Stimulated activated memory B cell treated with anti-CD40 and anti-IgM and Interleukin-4, amounts not matched to agents 10 μg/mL and 1 μg/mL and 100 μg/mL, for 72 hours (primary cell): Measurements from ENCODE around the gene PTGDR2.

Experiments
- ATAC-seq: fragments of 150-1000 bp; cut with Tn5 transposase; 2 replicates; pipeline ENCODE4 v1.10.0; 2021
- H3K27ac Mint-ChIP-seq: one replicate; pipeline ENCODE4 v1.8.0; 2022; ENCODE audit warnings: mild to moderate bottlenecking, mixed read lengths
- H3K27me3 Mint-ChIP-seq: one replicate; pipeline ENCODE4 v1.8.0; 2022; ENCODE audit warnings: mixed read lengths
- H3K36me3 Mint-ChIP-seq: one replicate; pipeline ENCODE4 v1.8.0; 2022; ENCODE audit warnings: mixed read lengths
- H3K4me1 Mint-ChIP-seq: one replicate; pipeline ENCODE4 v1.8.0; 2022; ENCODE audit warnings: mixed read lengths
- H3K4me3 Mint-ChIP-seq: one replicate; pipeline ENCODE4 v1.8.0; 2022; ENCODE audit warnings: mild to moderate bottlenecking, moderate library complexity, mixed read lengths
- H3K9me3 Mint-ChIP-seq: one replicate; pipeline ENCODE4 v1.8.0; 2022; ENCODE audit warnings: mixed read lengths

Gene PTGDR2

DNA sequence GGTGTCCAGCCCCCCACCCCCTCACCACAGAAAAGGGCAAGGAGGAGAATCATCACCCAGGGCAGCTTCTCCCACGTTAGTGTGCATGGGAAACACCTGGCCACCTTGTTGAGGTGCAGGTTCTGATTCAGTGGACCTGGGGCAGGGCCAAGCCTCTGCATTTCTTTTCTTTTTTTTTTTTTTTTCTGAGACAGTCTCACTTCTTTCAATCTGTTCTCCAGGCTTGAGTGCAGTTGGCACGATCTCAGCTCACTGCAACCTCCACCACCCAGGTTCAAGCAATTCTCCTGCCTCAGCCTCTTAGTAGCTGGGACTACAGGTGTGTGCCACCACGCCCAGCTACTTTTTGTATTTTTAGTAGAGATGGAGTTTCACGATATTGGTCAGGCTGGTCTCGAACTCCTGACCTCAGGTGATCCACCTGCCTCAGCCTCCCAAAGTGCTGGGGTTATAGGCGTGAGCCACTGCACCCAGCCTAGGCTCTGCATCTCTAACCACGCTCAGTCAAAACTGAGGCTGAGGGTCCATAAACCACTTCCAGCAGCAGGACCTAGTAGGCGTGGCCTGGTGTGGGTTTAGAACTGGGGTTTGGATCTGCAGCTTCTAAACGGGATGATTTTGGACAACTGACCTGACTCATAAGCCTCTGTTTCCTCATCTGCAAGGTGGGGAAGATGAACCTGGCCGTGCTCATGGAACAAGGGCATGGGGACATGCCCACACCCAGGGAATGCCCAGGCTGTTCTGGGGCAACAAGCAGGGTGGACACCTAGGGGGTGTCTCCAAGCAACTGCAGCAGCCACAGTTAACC lies 12.3 kb upstream of the PTGDR2 start:
- no peaks in the 10 kb centered on the region for H3K9me3 Mint-ChIP-seq
- H3K36me3 Mint-ChIP-seq, result no peaks in the 10 kb centered on the region
- no peak overlapping the region for H3K4me3 Mint-ChIP-seq
- H3K4me1 Mint-ChIP-seq, result no peaks in the 10 kb centered on the region
- ATAC-seq, result no peak
- H3K27me3 Mint-ChIP-seq, result peaks cover 20% of the 10 kb centered on the region
- H3K27ac Mint-ChIP-seq, result no peak overlapping the region

DNA sequence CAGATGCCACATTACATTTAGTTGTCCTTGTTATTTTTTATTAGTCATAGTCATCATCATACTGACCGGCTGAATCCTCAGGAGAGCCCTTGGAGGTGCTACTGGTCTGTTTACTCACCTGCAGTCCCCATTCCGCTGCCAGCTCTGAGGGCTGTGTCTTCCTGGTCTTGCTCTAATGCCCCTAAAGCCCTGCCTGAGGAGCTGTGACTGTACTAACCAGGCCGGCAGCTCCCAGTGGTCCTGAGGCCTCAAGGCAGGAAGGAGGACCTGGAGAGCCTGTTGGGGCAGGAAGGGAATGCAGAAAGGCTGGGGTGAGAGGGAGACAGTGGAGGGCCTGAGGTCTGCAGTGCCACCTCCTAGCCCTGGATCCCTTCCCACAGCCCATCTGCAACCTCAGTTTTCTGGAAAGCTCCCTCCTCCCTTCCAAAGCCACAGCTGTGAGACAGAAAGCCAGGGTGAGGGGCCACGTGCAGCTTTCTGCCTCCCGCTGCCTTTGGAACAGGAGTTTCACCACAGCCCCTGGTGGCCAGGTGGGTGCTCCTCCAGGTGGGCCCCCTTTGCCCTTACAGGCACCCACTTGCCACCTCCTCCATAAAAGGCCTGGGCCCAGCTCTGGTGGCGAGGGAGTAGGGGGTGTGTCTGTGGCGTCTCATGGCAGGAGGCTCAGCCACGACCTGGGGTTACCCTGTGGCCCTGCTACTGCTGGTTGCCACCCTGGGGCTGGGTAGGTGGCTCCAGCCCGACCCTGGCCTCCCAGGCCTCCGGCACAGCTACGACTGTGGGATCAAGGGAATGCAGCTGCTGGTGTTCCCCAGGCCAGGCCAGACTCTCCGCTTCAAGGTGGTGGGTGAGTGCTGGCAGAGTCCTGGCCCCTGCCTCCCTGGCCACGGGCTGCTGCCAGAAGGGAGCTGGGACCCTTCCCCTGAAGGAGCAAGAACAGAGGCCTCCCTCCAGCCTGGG lies 11.4 kb upstream of the PTGDR2 start, which contains the start of gene ZP1:
Gene ZP1, plus strand, starts transcription at position 632 of the 960 bp plus-strand sequence. Its CDS starts 20 bp downstream, at position 652.
- peak; percentile 42 for ATAC-seq
- Mint-ChIP-seq H3K9me3 (no peaks in the 10 kb centered on the region), H3K36me3 (no peaks in the 10 kb centered on the region), H3K27me3 (peaks cover 25% of the 10 kb centered on the region), H3K4me1 (no peaks in the 10 kb centered on the region), H3K27ac (no peak within 1 kb of the TSS), H3K4me3 (no peak within 1 kb of the TSS)

DNA sequence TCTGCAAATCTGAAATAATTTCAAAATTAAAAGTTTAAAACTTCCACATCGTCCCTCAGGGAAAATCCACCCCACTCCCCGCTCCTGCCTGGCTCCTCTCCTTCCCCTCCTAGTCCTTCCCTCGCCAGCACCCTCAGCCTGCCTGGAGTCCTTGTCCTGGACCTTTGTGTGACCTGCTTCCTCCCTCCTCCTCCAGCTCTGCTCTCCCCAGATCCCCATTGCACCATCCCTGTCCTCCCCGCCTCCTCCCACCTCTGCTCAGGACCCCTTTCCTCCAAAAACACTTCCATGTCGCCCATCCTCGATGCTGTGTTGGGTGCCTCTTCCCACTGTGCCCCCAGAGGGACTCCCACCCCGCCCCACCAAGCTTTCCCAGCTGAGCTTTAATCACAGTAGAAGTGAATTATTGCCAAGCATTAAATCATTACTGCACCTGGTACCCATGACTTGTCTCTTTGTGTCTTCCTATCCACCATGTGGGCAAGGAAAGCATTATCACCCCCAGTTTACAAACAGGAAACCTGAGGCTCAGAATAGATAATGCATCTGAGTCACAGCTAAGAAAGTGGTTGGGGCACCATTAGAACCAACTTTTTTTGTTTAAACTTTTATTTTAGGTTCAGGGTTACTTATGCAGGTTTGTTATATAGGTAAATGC lies 9.2 kb upstream of the PTGDR2 start:
- Mint-ChIP-seq H3K27me3 (peaks cover 19% of the 10 kb centered on the region), H3K36me3 (no peaks in the 10 kb centered on the region), H3K27ac (no peak overlapping the region), H3K4me1 (no peaks in the 10 kb centered on the region), H3K9me3 (no peaks in the 10 kb centered on the region), H3K4me3 (no peak overlapping the region)
- no peak for ATAC-seq

DNA sequence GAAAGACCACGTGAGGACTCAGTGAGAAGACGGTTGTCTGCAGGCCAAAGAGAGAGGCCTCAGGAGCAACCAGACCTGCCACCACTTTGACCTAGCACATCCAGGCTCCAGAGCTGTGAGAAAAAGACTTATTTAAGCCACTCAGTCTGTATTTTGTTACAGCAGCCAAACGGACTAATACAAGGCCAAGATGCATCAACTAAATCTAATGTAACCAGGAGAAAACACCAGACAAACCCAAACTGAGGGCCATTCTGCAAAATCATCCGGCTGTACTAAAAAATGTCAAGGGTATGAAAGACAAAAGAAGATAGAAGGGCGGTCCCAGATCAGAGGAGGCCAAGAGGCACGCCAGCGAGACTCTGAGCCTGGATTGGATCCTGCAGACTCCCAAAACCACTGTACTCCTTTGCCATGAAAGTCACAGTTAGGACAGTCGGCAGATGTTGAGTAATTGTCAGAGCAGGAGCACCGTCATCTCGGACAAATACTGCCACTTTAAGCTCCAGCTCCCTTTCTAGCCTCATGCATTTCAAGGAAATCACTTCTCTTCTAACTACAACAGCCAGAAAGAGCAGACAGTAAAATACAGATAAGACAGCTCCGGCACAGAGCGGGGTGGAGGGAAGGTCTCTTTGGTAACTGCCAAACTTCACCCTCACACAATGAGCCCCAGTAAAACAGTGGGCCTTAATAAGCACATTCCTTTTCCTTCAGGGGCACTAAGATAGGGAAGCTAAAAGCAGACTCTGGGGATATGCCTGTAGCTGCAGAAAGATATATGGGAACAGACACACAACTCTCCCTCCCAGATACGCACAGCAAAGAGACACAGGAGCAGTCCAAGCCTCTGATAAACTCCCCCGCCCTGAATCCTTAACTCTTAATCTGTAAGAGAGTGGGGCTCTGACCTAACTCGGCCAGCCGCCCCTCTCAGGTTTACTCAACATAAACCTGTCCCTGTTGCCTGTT lies 8.1 kb upstream of the PTGDR2 start:
- Mint-ChIP-seq H3K9me3 (no peaks in the 10 kb centered on the region), H3K36me3 (no peaks in the 10 kb centered on the region), H3K27ac (no peak overlapping the region), H3K4me3 (no peak overlapping the region), H3K27me3 (peaks cover 13% of the 10 kb centered on the region), H3K4me1 (no peaks in the 10 kb centered on the region)
- ATAC-seq, result no peak

DNA sequence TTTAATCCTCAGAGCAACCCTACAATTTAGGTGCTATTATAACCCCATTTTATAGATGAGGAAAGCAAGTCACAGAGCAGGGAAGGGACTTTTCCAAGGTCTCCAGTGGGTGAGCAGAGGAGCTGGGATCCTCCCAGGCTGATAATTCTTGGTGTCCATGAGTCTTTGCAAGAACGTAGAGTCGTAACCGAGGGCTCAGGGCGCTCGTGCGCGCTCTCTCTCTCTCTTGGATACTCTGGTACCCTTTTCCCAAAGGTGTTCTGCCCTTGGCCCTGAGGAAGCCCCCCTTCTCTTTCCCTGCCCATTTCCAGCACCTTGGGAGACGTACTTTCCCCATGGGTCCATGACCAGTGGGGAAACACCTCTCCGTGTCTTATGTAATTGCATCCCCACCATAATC lies 6.4 kb upstream of the PTGDR2 start:
- Mint-ChIP-seq H3K27ac (no peak overlapping the region), H3K9me3 (no peaks in the 10 kb centered on the region), H3K4me3 (no peak overlapping the region), H3K4me1 (no peaks in the 10 kb centered on the region), H3K27me3 (peaks cover 8% of the 10 kb centered on the region), H3K36me3 (no peaks in the 10 kb centered on the region)
- ATAC-seq, result no peak

DNA sequence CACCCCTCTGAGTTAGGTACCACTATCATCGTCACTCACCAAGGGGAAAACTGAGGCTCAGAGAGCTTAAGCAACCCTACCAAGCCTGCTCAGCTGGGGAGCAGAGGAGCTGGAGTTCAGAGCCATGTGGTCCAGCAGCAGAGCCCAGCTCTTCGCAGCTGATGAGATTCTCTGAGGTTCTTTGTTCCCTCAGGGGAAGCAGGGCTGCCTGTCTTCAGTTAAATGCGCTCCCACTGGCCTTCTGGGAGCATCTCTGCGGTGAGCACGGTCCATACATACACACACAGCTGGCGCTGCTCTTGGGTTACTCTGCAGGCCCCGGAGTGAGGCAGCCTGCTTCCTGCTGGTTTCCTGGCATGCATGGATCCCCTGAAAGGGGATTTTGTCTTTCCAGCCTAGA lies 5.2 kb upstream of the PTGDR2 start:
- Mint-ChIP-seq H3K4me3 (no peak overlapping the region), H3K27me3 (peaks cover 8% of the 10 kb centered on the region), H3K4me1 (no peaks in the 10 kb centered on the region), H3K27ac (no peak overlapping the region), H3K36me3 (no peaks in the 10 kb centered on the region), H3K9me3 (no peaks in the 10 kb centered on the region)
- no peak for ATAC-seq

DNA sequence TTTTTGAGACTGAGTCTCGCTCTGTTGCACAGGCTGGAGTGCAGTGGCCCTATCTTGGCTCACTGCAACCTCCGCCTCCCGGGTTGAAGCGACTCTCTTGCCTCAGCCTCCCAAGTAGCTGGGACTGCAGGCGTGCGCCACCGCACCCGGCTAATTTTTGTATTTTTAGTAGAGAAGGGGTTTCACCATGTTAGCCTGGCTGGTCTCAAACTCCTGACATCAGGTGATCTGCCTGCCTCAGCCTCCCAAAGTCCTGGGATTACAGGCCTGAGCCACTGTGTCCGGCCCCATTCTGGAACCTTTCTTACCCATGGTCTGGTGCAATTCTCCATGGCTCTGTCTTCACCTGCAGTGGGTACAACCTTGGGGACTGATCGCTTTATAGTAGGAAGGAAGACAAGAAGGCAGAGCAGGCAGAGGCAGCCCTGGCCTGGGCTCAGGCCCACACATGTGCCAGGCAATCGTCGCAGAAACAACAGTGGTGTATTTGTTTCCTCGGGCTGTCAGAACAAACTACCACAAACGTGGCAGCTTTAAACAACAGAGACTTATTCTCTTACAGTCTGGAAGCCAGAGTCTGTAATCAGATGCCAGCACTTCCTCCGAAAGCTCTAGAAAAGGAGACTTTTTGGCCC lies 4.0 kb upstream of the PTGDR2 start:
- Mint-ChIP-seq H3K4me1 (no peaks in the 10 kb centered on the region), H3K4me3 (no peak overlapping the region), H3K36me3 (no peaks in the 10 kb centered on the region), H3K27me3 (peaks cover 8% of the 10 kb centered on the region), H3K27ac (no peak overlapping the region), H3K9me3 (no peaks in the 10 kb centered on the region)
- no peak for ATAC-seq

DNA sequence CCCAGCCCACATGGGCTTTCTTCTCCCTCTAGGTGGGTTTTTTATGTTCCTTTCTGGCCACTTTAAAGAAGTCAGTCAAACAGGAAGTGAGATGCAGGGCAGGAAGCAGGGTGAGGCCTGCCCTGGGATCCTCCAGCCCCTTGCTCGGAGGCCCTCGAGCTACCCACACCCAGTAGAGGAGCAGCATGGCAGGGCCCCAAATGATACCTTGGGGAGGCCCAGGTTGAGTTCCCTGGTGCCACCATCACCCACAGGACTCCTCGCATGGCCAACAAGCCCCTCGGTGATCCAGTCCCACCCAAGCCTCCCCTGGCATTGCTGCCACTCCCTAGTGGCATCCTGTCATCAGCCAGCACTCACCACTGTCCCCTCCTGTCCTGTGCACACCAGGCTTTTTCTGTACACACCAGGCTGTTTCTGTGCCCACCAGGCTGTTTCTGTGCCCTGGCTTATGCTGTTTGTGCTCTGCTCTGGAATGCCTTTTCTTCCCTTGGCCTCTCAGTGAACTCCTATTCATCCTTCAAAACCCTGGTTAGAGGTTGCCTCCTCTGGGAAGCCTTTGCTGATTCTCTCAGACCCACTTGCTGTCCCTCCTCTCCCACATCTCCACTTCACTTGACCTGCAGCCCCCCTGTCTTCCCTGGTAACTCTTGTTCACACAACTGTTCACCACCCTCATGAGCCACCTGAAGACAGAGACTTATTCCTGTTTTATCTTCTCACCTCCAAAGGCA lies 3.1 kb upstream of the PTGDR2 start:
- H3K9me3 Mint-ChIP-seq, result no peaks in the 10 kb centered on the region
- H3K4me3 Mint-ChIP-seq, result no peak overlapping the region
- no peaks in the 10 kb centered on the region for H3K36me3 Mint-ChIP-seq
- H3K27ac Mint-ChIP-seq, result no peak overlapping the region
- no peaks in the 10 kb centered on the region for H3K4me1 Mint-ChIP-seq
- H3K27me3 Mint-ChIP-seq, result peaks cover 8% of the 10 kb centered on the region
- ATAC-seq, result no peak

DNA sequence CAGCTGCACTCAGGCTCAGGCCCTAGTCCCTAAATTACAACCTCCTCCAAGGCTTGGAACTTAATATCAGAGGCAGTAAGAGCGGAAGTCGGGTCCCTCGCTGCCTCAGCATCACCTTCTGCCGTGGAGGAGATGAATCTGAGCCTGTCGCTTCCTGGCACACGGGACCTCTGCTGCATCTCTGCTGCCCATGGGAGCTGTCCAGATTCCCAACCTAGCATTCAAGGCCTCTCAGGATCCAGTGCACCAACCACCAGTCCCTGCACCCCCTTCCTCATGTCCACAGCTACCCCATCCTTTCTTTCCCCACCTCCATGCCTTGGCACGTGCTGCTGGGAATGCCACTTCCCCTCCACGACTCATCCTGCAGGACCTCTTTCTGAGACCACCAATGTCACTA lies 2.5 kb upstream of the PTGDR2 start:
- H3K27ac Mint-ChIP-seq, result peak overlapping the region; percentile 13
- H3K36me3 Mint-ChIP-seq, result peaks cover 5% of the 10 kb centered on the region
- no peak overlapping the region for H3K4me3 Mint-ChIP-seq
- H3K4me1 Mint-ChIP-seq, result no peaks in the 10 kb centered on the region
- ATAC-seq, result no peak
- H3K9me3 Mint-ChIP-seq, result no peaks in the 10 kb centered on the region
- H3K27me3 Mint-ChIP-seq, result peaks cover 8% of the 10 kb centered on the region

DNA sequence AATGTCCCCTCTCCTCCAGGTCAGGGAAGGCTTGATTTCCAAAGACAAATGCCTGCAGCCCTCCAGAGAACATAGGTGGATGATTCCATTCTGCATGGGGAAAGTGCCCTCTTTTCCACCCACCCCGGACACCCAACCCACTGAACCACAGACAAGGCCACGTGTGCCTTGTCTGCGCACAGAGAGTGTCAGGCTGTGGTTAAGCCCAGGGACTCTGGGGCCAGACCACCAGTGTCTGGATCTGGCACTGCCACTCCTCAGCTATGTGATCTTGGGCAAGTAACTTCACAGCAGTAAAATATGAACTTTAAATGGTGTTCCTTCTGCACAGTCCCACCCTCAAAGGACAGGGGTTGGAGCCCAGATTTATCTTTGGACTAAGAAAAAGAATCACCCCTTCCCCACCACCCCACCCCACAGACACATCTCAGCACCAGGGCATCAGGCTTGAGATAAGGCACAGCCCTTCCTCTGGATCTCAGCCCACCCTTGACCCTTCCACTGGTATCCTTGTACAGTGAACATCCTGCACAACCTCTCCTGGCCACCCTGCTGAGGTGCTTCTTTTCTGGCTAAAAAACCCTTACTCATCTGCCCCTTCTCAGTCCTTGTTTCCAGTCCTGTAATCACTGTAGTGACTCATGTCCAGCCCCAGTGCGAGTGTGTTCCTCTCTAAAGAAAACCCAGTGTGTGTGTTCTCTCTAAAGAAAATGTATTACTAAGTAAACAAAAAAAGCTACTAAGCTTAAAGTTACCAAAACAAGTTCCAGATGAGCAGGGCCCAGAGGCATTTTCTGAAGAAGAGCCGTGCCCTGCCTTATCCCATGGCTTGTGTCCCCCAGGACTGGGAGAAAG lies 1.9 kb upstream of the PTGDR2 start:
- H3K27ac Mint-ChIP-seq, result peak overlapping the region; percentile 13
- ATAC-seq, result peak; percentile 22
- no peak overlapping the region for H3K4me3 Mint-ChIP-seq
- H3K4me1 Mint-ChIP-seq, result no peaks in the 10 kb centered on the region
- H3K36me3 Mint-ChIP-seq, result peaks cover 9% of the 10 kb centered on the region
- no peaks in the 10 kb centered on the region for H3K9me3 Mint-ChIP-seq
- peaks cover 7% of the 10 kb centered on the region for H3K27me3 Mint-ChIP-seq

DNA sequence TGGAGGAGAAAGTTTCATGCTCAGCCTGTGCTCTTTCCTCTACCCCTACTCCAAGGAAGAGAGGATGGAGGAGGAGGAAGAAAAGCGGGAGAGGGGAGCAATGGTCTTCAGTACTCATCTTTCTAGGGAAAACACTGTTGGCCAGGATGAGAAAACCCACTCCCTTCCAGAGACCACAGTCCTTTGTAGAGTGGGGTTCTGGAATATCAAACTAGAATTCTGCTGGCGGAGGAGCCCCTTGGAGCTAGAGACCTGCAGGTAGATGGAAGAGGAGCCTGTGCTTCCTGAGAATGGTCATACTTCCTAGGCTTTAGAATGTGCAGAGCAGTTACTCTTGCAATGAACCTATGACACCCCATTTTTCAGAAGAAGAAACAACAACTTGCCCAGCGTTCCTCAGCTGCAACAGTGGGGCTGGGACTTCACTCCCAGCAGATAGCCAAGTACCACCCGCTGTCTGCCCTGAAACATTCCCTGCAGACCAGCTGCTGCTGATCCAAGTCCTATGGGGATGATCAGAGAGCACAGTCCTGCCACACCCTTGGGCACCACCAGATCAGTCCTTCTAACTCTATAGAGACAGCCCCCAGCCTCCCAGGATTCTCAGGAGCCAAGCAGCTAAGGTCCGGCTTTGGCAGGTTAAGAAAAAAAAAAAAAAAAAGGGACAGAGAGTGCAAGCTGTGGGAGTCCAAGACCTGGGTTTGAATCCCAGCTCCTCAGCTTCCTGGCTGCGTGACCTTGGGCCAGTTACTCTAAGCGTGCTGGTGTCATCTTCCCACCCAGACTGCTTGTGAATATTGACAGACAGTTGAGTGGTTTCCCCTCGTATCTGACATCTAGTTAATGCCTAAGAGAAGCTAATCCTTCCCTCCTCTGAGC lies 664 bp downstream of the PTGDR2 start:
- Mint-ChIP-seq H3K4me3 (no peak overlapping the region), H3K4me1 (no peaks in the 10 kb centered on the region), H3K36me3 (peaks cover 31% of the 10 kb centered on the region), H3K9me3 (no peaks in the 10 kb centered on the region), H3K27ac (no peak overlapping the region), H3K27me3 (no peaks in the 10 kb centered on the region)
- ATAC-seq, result no peak
